GM23248 (cell line): ENCODE data around the gene LRIF1.

ENCODE experiments used
- EZH2 ChIP-seq: fragments of 200-600 bp; sonication (generic); IDR thresholded peaks from 2 replicates; pipeline ENCODE4 v1.6.1; 2018; ENCODE audit warnings: antibody characterized with exemption, mild to moderate bottlenecking; ENCODE audit not compliant: insufficient read depth, poor library complexity, severe bottlenecking
- EZH2phosphoT487 ChIP-seq: fragments of 200-600 bp; sonication (generic); IDR thresholded peaks from 2 replicates; pipeline ENCODE4 v1.6.1; 2018; ENCODE audit warnings: antibody characterized with exemption, moderate library complexity, mild to moderate bottlenecking, low read depth; ENCODE audit not compliant: insufficient read depth

DNA sequence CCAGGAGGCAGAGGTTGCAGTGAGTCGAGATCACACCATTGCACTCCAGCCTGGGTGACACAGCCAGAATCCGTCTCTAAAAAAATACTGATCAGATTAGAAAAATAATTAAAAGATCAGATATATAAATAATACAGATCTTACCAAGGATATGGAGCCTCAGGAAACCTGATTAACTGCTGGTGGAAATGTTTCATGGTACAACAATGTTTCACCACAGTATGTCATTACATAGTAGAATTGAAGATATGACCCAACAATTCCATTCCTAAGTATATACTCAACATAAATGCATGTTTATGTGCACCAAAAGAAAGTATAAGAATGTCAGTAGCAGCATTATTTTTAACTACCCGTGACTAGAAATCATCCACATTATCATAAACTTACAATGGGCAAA, 49.0 kb downstream of the LRIF1 start:
- no peak for TF ChIP-seq EZH2phosphoT487
- TF ChIP-seq EZH2, result no peak
